Body of pancreas (tissue), 4 donors: ENCODE data around the gene FAM107A.

ENCODE experiments used
- CTCF ChIP-seq, 7 experiments: fragments of 450-650 bp in 4 of 7; fragments of 200-600 bp in 3 of 7; sonication (generic) in 3 of 7; IDR thresholded peaks; one replicate each; pipeline ENCODE4 v1.5.1; 2016 to 2019; ENCODE audit warnings: antibody characterized with exemption in 7 of 7
- POLR2A ChIP-seq, 3 donors: fragments of 450-650 bp; IDR thresholded peaks; one replicate each; pipeline ENCODE4 v1.6.1; 2016; ENCODE audit warnings: antibody characterized with exemption in 3 of 3, mild to moderate bottlenecking in 2 of 3

- TF ChIP-seq CTCF (IDR thresholded peaks at IDR 0.05) (peak in 2 of 7 experiments; percentile 6 to 28), POLR2A (IDR thresholded peaks at IDR 0.05) (peak in 1 of 3 donors; percentile 58)
These were observed at the start of gene FAM107A for GRCh38 chr3:58577269-58577821.
